Neural cell (in vitro differentiated cells): Measurements from ENCODE around the gene RAB11FIP3.

ENCODE experiments used
- CTCF ChIP-seq: fragments of 450-650 bp; IDR thresholded peaks from 2 replicates; pipeline ENCODE4 v1.5.1; 2014; ENCODE audit warnings: antibody characterized with exemption, mild to moderate bottlenecking, moderate library complexity; ENCODE audit not compliant: poor library complexity, severe bottlenecking
- EZH2 ChIP-seq: fragments of 200-600, 300-800 bp; shearing (Covaris generic), sonication (generic); IDR thresholded peaks from 2 replicates; pipeline ENCODE4 v1.6.1; 2014; ENCODE audit warnings: antibody characterized with exemption, low read length, borderline replicate concordance, mild to moderate bottlenecking; ENCODE audit not compliant: insufficient read depth, poor library complexity, severe bottlenecking
- POLR2AphosphoS5 ChIP-seq: IDR thresholded peaks from 2 replicates; pipeline ENCODE4 v1.6.1; 2012
- RAD21 ChIP-seq: fragments of 450-650 bp; conservative IDR thresholded peaks from 2 replicates; pipeline ENCODE4 v1.6.1; 2014; ENCODE audit warnings: antibody characterized with exemption, mild to moderate bottlenecking, moderate library complexity
- SMC3 ChIP-seq: fragments of 450-650 bp; conservative IDR thresholded peaks from 2 replicates; pipeline ENCODE4 v1.6.1; 2014; ENCODE audit warnings: antibody characterized with exemption, mild to moderate bottlenecking, moderate library complexity; ENCODE audit not compliant: poor library complexity
- TAF1 ChIP-seq: IDR thresholded peaks from 2 replicates; pipeline ENCODE4 v1.6.1; 2012; ENCODE audit warnings: low read depth

GRCh38 chr16:531494-532125 lies 106.2 kb downstream of the RAB11FIP3 start:
- no peak for TF ChIP-seq CTCF
- TF ChIP-seq POLR2AphosphoS5: no peak
- TF ChIP-seq RAD21: no peak
- TF ChIP-seq TAF1: no peak
- no peak for TF ChIP-seq EZH2
- TF ChIP-seq SMC3: no peak
